ENCODE measurements around the gene LRBA.

Gene LRBA

GRCh38 chr4:150258569-150258968, 756.5 kb downstream of the LRBA start:
- in situ Hi-C loops (cut with HindIII; ENCODE audit: low sequenced_read_pairs), result no loop called here
- no peak for DNase-seq (ENCODE audit: low read depth)

GRCh38 chr4:150256841-150257730, 758.0 kb downstream of the LRBA start:
- H3K4me3 ChIP-seq (ENCODE audit: low read depth, low read length), result no peak overlapping the region
- in situ Hi-C loops (cut with HindIII; ENCODE audit: low sequenced_read_pairs), result no loop called here
- DNase-seq (ENCODE audit: low read depth), result no peak
- TF ChIP-seq CTCF (IDR thresholded peaks at IDR 0.05; ENCODE audit: low read depth, low read length, missing control alignments), result no peak

More at GRCh38 chr4:150258569-150258968, 756.5 kb downstream of the LRBA start:
- no peak overlapping the region for H3K4me3 ChIP-seq (ENCODE audit: low read depth, low read length)
- TF ChIP-seq CTCF (IDR thresholded peaks at IDR 0.05; ENCODE audit: low read depth, low read length, missing control alignments), result no peak

GRCh38 chr4:150256225-150256620, 758.9 kb downstream of the LRBA start:
- TF ChIP-seq CTCF (IDR thresholded peaks at IDR 0.05; ENCODE audit: low read depth, low read length, missing control alignments), result no peak
- no peak overlapping the region for H3K4me3 ChIP-seq (ENCODE audit: low read depth, low read length)
- in situ Hi-C loops (cut with HindIII; ENCODE audit: low sequenced_read_pairs), result no loop called here
- DNase-seq (ENCODE audit: low read depth), result no peak

GRCh38 chr4:150255610-150256224, 759.4 kb downstream of the LRBA start:
- H3K4me3 ChIP-seq (ENCODE audit: low read depth, low read length), result no peak overlapping the region
- in situ Hi-C loops (cut with HindIII; ENCODE audit: low sequenced_read_pairs), result no loop called here
- DNase-seq (ENCODE audit: low read depth), result no peak
- no peak for TF ChIP-seq CTCF (IDR thresholded peaks at IDR 0.05; ENCODE audit: low read depth, low read length, missing control alignments)

- in situ Hi-C loops (cut with HindIII; ENCODE audit: low sequenced_read_pairs), result no loop called here
- no peak for TF ChIP-seq CTCF (IDR thresholded peaks at IDR 0.05; ENCODE audit: low read depth, low read length, missing control alignments)
- H3K4me3 ChIP-seq (ENCODE audit: low read depth, low read length), result no peak overlapping the region
- no peak for DNase-seq (ENCODE audit: low read depth)
Observed at GRCh38 chr4:150253965-150254630, 761.0 kb downstream of the LRBA start.

GRCh38 chr4:150253416-150253815, 761.7 kb downstream of the LRBA start:
- H3K4me3 ChIP-seq (ENCODE audit: low read depth, low read length), result no peak overlapping the region
- TF ChIP-seq CTCF (IDR thresholded peaks at IDR 0.05; ENCODE audit: low read depth, low read length, missing control alignments), result no peak
- in situ Hi-C loops (cut with HindIII; ENCODE audit: low sequenced_read_pairs), result no loop called here
- no peak for DNase-seq (ENCODE audit: low read depth)

Measured in astrocyte of the cerebellum (primary cell).